HepG2 (cell line): ENCODE data around the gene ABCC10. TPM values are rescaled to one million over a fixed set of nuclear protein-coding genes. Genes with fewer than 3 reads are reported as not detected.

Experiments
- FOXA3 ChIP-seq: IDR thresholded peaks from 2 replicates; pipeline ENCODE4 v1.6.1; 2016; ENCODE audit warnings: missing genetic modification reagents, missing compliant biosample characterization
- HNRNPK ChIP-seq: fragments of 200-400 bp; formaldehyde crosslinking; IDR thresholded peaks from 2 replicates; pipeline ENCODE4 v1.6.1; 2018; ENCODE audit warnings: low read length, low read depth, moderate library complexity, mild to moderate bottlenecking; ENCODE audit not compliant: poor library complexity, severe bottlenecking
- MEF2D ChIP-seq: sonication (generic); formaldehyde crosslinking; IDR thresholded peaks from 2 replicates; pipeline ENCODE4 v1.5.1; 2020; ENCODE audit warnings: mild to moderate bottlenecking, missing genetic modification reagents
- NCOA5 ChIP-seq: sonication (generic); formaldehyde crosslinking; IDR thresholded peaks from 2 replicates; pipeline ENCODE4 v1.4.0; 2020; ENCODE audit warnings: missing genetic modification reagents
- PBX2 ChIP-seq: IDR thresholded peaks from 2 replicates; pipeline ENCODE4 v1.6.1; 2016; ENCODE audit warnings: control low read depth
- PRDM15 ChIP-seq: sonication (generic); formaldehyde crosslinking; IDR thresholded peaks from 2 replicates; pipeline ENCODE4 v1.4.0; 2020; ENCODE audit warnings: missing genetic modification reagents
- SOX5 ChIP-seq: IDR thresholded peaks from 2 replicates; pipeline ENCODE4 v1.6.1; 2016; ENCODE audit warnings: borderline replicate concordance
- TFDP2 ChIP-seq: sonication (generic); formaldehyde crosslinking; IDR thresholded peaks from 2 replicates; pipeline ENCODE4 v1.4.0; 2020; ENCODE audit warnings: missing genetic modification reagents
- TFE3 ChIP-seq: IDR thresholded peaks from 2 replicates; pipeline ENCODE4 v1.6.1; 2016
- WIZ ChIP-seq: sonication (generic); formaldehyde crosslinking; IDR thresholded peaks from 2 replicates; pipeline ENCODE4 v1.5.1; 2020; ENCODE audit warnings: mild to moderate bottlenecking, missing genetic modification reagents
- ZBED4 ChIP-seq: sonication (generic); formaldehyde crosslinking; IDR thresholded peaks from 2 replicates; pipeline ENCODE4 v1.4.0; 2020; ENCODE audit warnings: missing genetic modification reagents, borderline replicate concordance
- ZFY ChIP-seq: sonication (generic); formaldehyde crosslinking; IDR thresholded peaks from 2 replicates; pipeline ENCODE4 v1.4.0; 2020; ENCODE audit warnings: missing genetic modification reagents
- ZNF230 ChIP-seq: sonication (generic); formaldehyde crosslinking; IDR thresholded peaks from 2 replicates; pipeline ENCODE4 v1.4.0; 2020; ENCODE audit warnings: mild to moderate bottlenecking, missing genetic modification reagents
- ZNF501 ChIP-seq: sonication (generic); formaldehyde crosslinking; IDR thresholded peaks from 2 replicates; pipeline ENCODE4 v1.5.1; 2020; ENCODE audit warnings: mild to moderate bottlenecking, moderate library complexity, missing genetic modification reagents
- ZNF724P ChIP-seq: sonication (generic); formaldehyde crosslinking; IDR thresholded peaks from 2 replicates; pipeline ENCODE4 v1.8.0; 2022; ENCODE audit warnings: missing genetic modification reagents, borderline replicate concordance
- ZNF878 ChIP-seq: sonication (generic); formaldehyde crosslinking; IDR thresholded peaks from 2 replicates; pipeline ENCODE4 v1.8.1; 2023; ENCODE audit warnings: mild to moderate bottlenecking, missing genetic modification reagents, moderate library complexity
- ZSCAN31 ChIP-seq: sonication (generic); formaldehyde crosslinking; IDR thresholded peaks from 2 replicates; pipeline ENCODE4 v1.5.0; 2020; ENCODE audit warnings: low read depth, mild to moderate bottlenecking, missing genetic modification reagents
- polyA plus RNA-seq, 8 experiments: library from polyadenylated mRNA; depleted of rRNA in 3 of 8; stranded (reverse) in 7 of 8; unstranded in 1 of 8; fragments of >200 nt; fragmentation: Illumina TruSeq in 4 of 8; extraction: Trizol in 4 of 8; gene quantifications; 2 replicates each; pipeline versions ENCODE4 v1.2.1 to v1.2.3, GENCODE V29; 2011 to 2016; ENCODE audit warnings: low read depth in 4 of 8, missing spikeins in 1 of 8, mixed read lengths in 1 of 8; ENCODE audit not compliant: insufficient read depth in 1 of 8
- total RNA-seq, 5 experiments: library from RNA; depleted of rRNA; stranded (reverse); fragments of >200 nt; fragmentation: Illumina TruSeq; extraction: Trizol; gene quantifications; 2 replicates each; pipeline ENCODE4 v1.2.3, GENCODE V29; 2016; ENCODE audit warnings: low read depth in 1 of 5

The ABCC10 gene
- total and polyA plus RNA-seq, 2 of the 13 experiments (the other 11 are each of a cell fraction or from before 2014, with no cell fraction given) = 16.0 to 24.3 TPM

GRCh38 chr6:43488667-43489276 lies 61.4 kb downstream of the ABCC10 start (continued):
- 0 out of 2 replicates have a peak, but pooled peaks have one; percentile 79 for TF ChIP-seq WIZ (CRISPR knock-in tag)
- TF ChIP-seq ZNF501 = peak; percentile 50
- TF ChIP-seq ZFY (CRISPR knock-in tag) = peak; percentile 76
- TF ChIP-seq PBX2 (CRISPR knock-in tag) = 0 out of 2 replicates have a peak, but pooled peaks have one; percentile 24
- 0 out of 2 replicates have a peak, but pooled peaks have one; percentile 39 for TF ChIP-seq ZNF724P (CRISPR knock-in tag)
- TF ChIP-seq ZSCAN31 (CRISPR knock-in tag) = 0 out of 2 replicates have a peak, but pooled peaks have one; percentile 48
- TF ChIP-seq MEF2D (CRISPR knock-in tag) = peak; percentile 87
- TF ChIP-seq ZBED4 (CRISPR knock-in tag) = peak; percentile 62; the same call in 1 of the 2 replicates
- no peak for TF ChIP-seq HNRNPK
- no peak for TF ChIP-seq ZNF230 (CRISPR knock-in tag)
- no peak for TF ChIP-seq TFDP2
- 0 out of 2 replicates have a peak, but pooled peaks have one; percentile 27 for TF ChIP-seq NCOA5 (CRISPR knock-in tag)
- peak; percentile 51; the same call in 1 of the 2 replicates for TF ChIP-seq TFE3 (CRISPR knock-in tag)
- no peak for TF ChIP-seq PRDM15 (CRISPR knock-in tag)
- TF ChIP-seq FOXA3 (CRISPR knock-in tag) = peak; percentile 38; the same call in 1 of the 2 replicates
- 0 out of 2 replicates have a peak, but pooled peaks have one; percentile 38 for TF ChIP-seq ZNF878
- peak; percentile 67; the same call in 1 of the 2 replicates for TF ChIP-seq SOX5 (CRISPR knock-in tag)
